ENCODE results near the gene SLC24A1.

The SLC24A1 gene

GRCh38 chr15:65653801-65654521 lies 32.2 kb downstream of the SLC24A1 start:
- DNase-seq, result no peak

GRCh38 chr15:65655026-65655425 lies 33.3 kb downstream of the SLC24A1 start:
- DNase-seq, result no peak

GRCh38 chr15:65655457-65655856 lies 33.7 kb downstream of the SLC24A1 start:
- no peak for DNase-seq

GRCh38 chr15:65659502-65660052 lies 37.8 kb downstream of the SLC24A1 start:
- no peak for DNase-seq

- no peak for DNase-seq
These were observed 39.2 kb downstream of the SLC24A1 start for GRCh38 chr15:65660927-65661326.

GRCh38 chr15:65663521-65663920 lies 41.8 kb downstream of the SLC24A1 start:
- no peak for DNase-seq

GRCh38 chr15:65666257-65666656 lies 44.5 kb downstream of the SLC24A1 start:
- no peak for DNase-seq

GRCh38 chr15:65675551-65675950 lies 53.8 kb downstream of the SLC24A1 start:
- DNase-seq, result no peak

GRCh38 chr15:65676123-65676522 lies 54.4 kb downstream of the SLC24A1 start:
- no peak for DNase-seq

- DNase-seq, result no peak
These were observed 58.8 kb downstream of the SLC24A1 start for GRCh38 chr15:65680544-65680943.

GRCh38 chr15:65682404-65682911 lies 60.7 kb downstream of the SLC24A1 start:
- no peak for DNase-seq

GRCh38 chr15:65688462-65688861 lies 66.7 kb downstream of the SLC24A1 start:
- no peak for DNase-seq

GRCh38 chr15:65690173-65690572 lies 68.4 kb downstream of the SLC24A1 start:
- no peak for DNase-seq

- no peak for DNase-seq
These were observed 69.0 kb downstream of the SLC24A1 start for GRCh38 chr15:65690778-65691177.

GRCh38 chr15:65695081-65695480 lies 73.3 kb downstream of the SLC24A1 start:
- no peak for DNase-seq
